Naive thymus-derived CD8-positive, alpha-beta T cell (primary cell): Measurements from ENCODE around the gene FAM32A. TPM values are rescaled to one million over a fixed set of nuclear protein-coding genes. Genes with fewer than 3 reads are reported as not detected.

Experiments
- ATAC-seq, 2 donors: fragments of 150-1000 bp; cut with Tn5 transposase in 1 of 2; sonication (Bioruptor Pico), chemical (Tn5 transposase) in 1 of 2; 1 replicate in 1 of 2; 2 replicates in 1 of 2; pipeline ENCODE4 v1.10.0; 2021; ENCODE audit warnings: mild to moderate bottlenecking in 2 of 2, moderate library complexity in 2 of 2
- POLR2A ChIA-PET: fragments of 350-600 bp; sonication (Branson Sonifier 250); formaldehyde crosslinking; loops from one replicate; lab custom pipeline; 2021; ENCODE audit warnings: antibody characterized with exemption; lab: Charles Lee
- DNase-seq, 10 donors: peaks; one replicate each; pipeline versions ENCODE4 v3.0.0 to v3.0.0-alpha.2; 2020 to 2022
- H3K27ac Mint-ChIP-seq, 10 donors: one replicate each; pipeline ENCODE4 v1.8.0; 2020 to 2022; ENCODE audit warnings: mild to moderate bottlenecking in 10 of 10, mixed read lengths in 10 of 10, moderate library complexity in 4 of 10, inconsistent platforms in 1 of 10
- H3K27me3 Mint-ChIP-seq, 5 donors: one replicate each; pipeline ENCODE4 v1.8.0; 2021 to 2022; ENCODE audit warnings: mixed read lengths in 5 of 5
- H3K36me3 Mint-ChIP-seq, 3 donors: one replicate each; pipeline ENCODE4 v1.8.0; 2020 to 2022; ENCODE audit warnings: mixed read lengths in 3 of 3, mild to moderate bottlenecking in 2 of 3, inconsistent platforms in 1 of 3
- H3K4me1 Mint-ChIP-seq, 4 donors: one replicate each; pipeline ENCODE4 v1.8.0; 2021 to 2022; ENCODE audit warnings: mixed read lengths in 4 of 4
- H3K4me3 Mint-ChIP-seq, 10 donors: one replicate each; pipeline ENCODE4 v1.8.0; 2020 to 2022; ENCODE audit warnings: mild to moderate bottlenecking in 10 of 10, mixed read lengths in 10 of 10, moderate library complexity in 6 of 10, inconsistent platforms in 1 of 10
- H3K9me3 Mint-ChIP-seq, 9 donors: one replicate each; pipeline ENCODE4 v1.8.0; 2020 to 2022; ENCODE audit warnings: mixed read lengths in 9 of 9, mild to moderate bottlenecking in 3 of 9, inconsistent platforms in 1 of 9, moderate library complexity in 1 of 9
- polyA plus RNA-seq, 3 donors: library from polyadenylated mRNA; unstranded; fragments of 300-500 nt; fragmentation: Illumina TruSeq; gene quantifications; one replicate each; pipeline ENCODE4 v1.2.3, GENCODE V29; 2021
- total RNA-seq, 8 experiments: library from RNA in 2 of 8; stranded (reverse) in 2 of 8; gene quantifications; one replicate each; pipeline ENCODE4 v1.2.3 and lab custom pipeline; 2021 to 2026

The FAM32A gene
- total and polyA plus RNA-seq, 5 experiments from 2014 or later = 70.3 to 205 (median 150) TPM

DNA sequence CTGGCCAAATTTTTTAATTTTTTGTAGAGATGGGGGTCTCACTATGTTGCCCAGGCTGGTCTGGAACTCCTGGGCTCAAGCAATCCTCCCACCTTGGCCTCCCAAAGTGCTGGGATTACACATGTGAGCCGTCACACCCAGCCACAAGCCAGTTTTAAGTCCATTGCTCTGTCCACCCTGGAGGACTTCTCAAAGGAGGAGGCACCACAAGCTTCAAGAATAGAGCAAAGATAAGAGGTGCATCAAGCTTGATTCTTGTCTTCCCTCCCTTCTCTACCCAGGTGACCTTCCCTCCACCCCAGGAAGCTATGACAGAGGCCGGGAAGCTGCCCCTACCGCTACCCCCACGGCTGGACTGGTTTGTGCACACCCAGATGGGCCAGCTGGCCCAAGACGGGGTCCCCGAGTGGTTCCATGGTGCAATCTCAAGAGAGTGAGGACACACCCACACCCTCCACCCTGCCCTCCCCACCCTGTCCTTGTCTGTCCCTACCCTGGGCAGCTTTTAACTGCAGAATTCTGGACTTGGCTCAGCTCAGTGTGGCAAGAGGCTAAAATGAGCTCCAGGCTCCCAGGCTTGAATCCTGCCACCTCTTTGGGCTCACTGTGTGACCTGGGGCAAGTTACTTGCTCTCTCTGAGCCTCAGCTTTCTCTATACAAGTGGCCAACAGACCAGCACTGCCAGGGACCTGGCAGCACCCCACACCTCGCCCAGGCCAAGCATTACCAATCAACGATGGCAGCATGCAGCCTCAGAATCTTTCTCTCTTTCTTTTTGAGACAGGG is 36.6 kb upstream of the FAM32A start:
- Mint-ChIP-seq H3K27ac (peak overlapping the region in 6 of 10 donors; percentile 22 to 78 (median 68)), H3K4me1 (peaks cover 8 to 51% (median 26%) of the 10 kb centered on the region in 4 donors), H3K4me3 (peak overlapping the region in 1 of 10 donors; percentile 50), H3K36me3 (peaks cover 0 to 53% (median 7%) of the 10 kb centered on the region in 3 donors), H3K9me3 (no peaks in the 10 kb centered on the region), H3K27me3 (no peaks in the 10 kb centered on the region)
- ATAC-seq = no peak
- no peak for DNase-seq
- POLR2A ChIA-PET = interaction anchor here (1.2 kb wide), 1 partner anchor 10 kb away, joined by 4 read pairs; no protein-coding TSS in a partner anchor

- no peak for ATAC-seq
- no peak for DNase-seq
- peak overlapping the region in 1 of 10 donors; percentile 27 for H3K27ac Mint-ChIP-seq
- no peaks in the 10 kb centered on the region for H3K9me3 Mint-ChIP-seq
- H3K36me3 Mint-ChIP-seq = peaks cover 0 to 92% (median 27%) of the 10 kb centered on the region in 3 donors
- POLR2A ChIA-PET = interaction anchor here (0.8 to 2.5 kb wide), 2 partner anchors 10 to 12 kb away, joined by 3 to 5 read pairs; partner anchors contain the start of gene HSH2D
- H3K4me3 Mint-ChIP-seq = no peak overlapping the region
- peaks cover 11 to 28% (median 13%) of the 10 kb centered on the region in 4 donors for H3K4me1 Mint-ChIP-seq
- no peaks in the 10 kb centered on the region for H3K27me3 Mint-ChIP-seq
Measured at GRCh38 chr19:16153582-16154336, 31.5 kb upstream of the FAM32A start.

GRCh38 chr19:16154557-16154956 is 30.7 kb upstream of the FAM32A start:
- Mint-ChIP-seq H3K4me3 (no peak overlapping the region), H3K36me3 (peaks cover 0 to 84% (median 25%) of the 10 kb centered on the region in 3 donors), H3K4me1 (peaks cover 9 to 20% (median 12%) of the 10 kb centered on the region in 4 donors), H3K27me3 (no peaks in the 10 kb centered on the region), H3K27ac (peak overlapping the region in 5 of 10 donors; percentile 15 to 60 (median 29)), H3K9me3 (no peaks in the 10 kb centered on the region)
- no peak for ATAC-seq
- DNase-seq = no peak
- POLR2A ChIA-PET = interaction anchor here (0.8 to 2.5 kb wide), 2 partner anchors 11 to 13 kb away, joined by 3 to 5 read pairs; partner anchors contain the start of gene HSH2D

DNA sequence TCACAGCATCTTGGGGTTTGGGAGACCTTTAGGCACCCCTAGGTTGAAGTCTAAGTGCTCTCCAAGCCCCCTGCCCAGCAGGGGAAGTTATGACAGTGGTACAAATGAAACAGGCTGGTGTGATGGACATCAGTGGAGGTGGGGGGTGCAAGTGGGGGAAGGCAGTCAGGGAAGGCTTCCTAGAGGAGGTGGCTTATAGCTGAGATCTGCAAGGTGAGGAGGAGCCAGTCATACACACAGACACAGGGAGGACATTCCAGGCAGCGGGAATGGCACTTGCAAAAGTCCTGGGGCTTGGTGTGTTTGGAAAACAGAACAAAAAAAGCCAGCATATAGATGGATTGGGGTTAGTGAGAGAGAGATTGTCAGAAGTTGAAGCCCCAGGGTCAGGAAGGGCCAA is 30.1 kb upstream of the FAM32A start:
- peaks cover 0 to 79% (median 25%) of the 10 kb centered on the region in 3 donors for H3K36me3 Mint-ChIP-seq
- no peaks in the 10 kb centered on the region for H3K9me3 Mint-ChIP-seq
- H3K4me1 Mint-ChIP-seq = peaks cover 9 to 17% (median 12%) of the 10 kb centered on the region in 4 donors
- H3K27ac Mint-ChIP-seq = peak overlapping the region in 6 of 10 donors; percentile 15 to 76 (median 46)
- no peaks in the 10 kb centered on the region for H3K27me3 Mint-ChIP-seq
- DNase-seq (no peak), ATAC-seq (no peak)
- no peak overlapping the region for H3K4me3 Mint-ChIP-seq
- POLR2A ChIA-PET = interaction anchor here (0.7 to 2.5 kb wide), 2 partner anchors 11 to 16 kb away, joined by 3 to 5 read pairs; partner anchors contain the start of gene HSH2D

- Mint-ChIP-seq H3K27me3 (no peaks in the 10 kb centered on the region), H3K4me1 (peaks cover 9 to 23% (median 12%) of the 10 kb centered on the region in 4 donors), H3K9me3 (no peaks in the 10 kb centered on the region), H3K27ac (peak overlapping the region in 5 of 10 donors; percentile 7 to 63 (median 51)), H3K4me3 (no peak overlapping the region), H3K36me3 (peaks cover 0 to 61% (median 25%) of the 10 kb centered on the region in 3 donors)
- POLR2A ChIA-PET = interaction anchor here (0.5 kb wide), 1 partner anchor 1911 kb away, joined by 7 read pairs; no protein-coding TSS in a partner anchor
- DNase-seq (no peak), ATAC-seq (no peak)
Measured at GRCh38 chr19:16156904-16157303, 28.3 kb upstream of the FAM32A start.

GRCh38 chr19:16157601-16158000 is 27.6 kb upstream of the FAM32A start:
- peaks cover 9 to 23% (median 12%) of the 10 kb centered on the region in 4 donors for H3K4me1 Mint-ChIP-seq
- H3K9me3 Mint-ChIP-seq = no peaks in the 10 kb centered on the region
- DNase-seq = no peak
- H3K27ac Mint-ChIP-seq = peak overlapping the region in 1 of 10 donors; percentile 51
- H3K4me3 Mint-ChIP-seq = no peak overlapping the region
- ATAC-seq = no peak
- no peaks in the 10 kb centered on the region for H3K27me3 Mint-ChIP-seq
- POLR2A ChIA-PET = interaction anchor here (0.5 kb wide), 2 partner anchors 61 to 1912 kb away, joined by 3 to 7 read pairs; no protein-coding TSS in a partner anchor
- H3K36me3 Mint-ChIP-seq = peaks cover 0 to 54% (median 23%) of the 10 kb centered on the region in 3 donors

- peaks cover 0 to 33% (median 17%) of the 10 kb centered on the region in 3 donors for H3K36me3 Mint-ChIP-seq
- H3K4me3 Mint-ChIP-seq = no peak overlapping the region
- peaks cover 7 to 23% (median 12%) of the 10 kb centered on the region in 4 donors for H3K4me1 Mint-ChIP-seq
- DNase-seq (no peak), ATAC-seq (no peak)
- POLR2A ChIA-PET = interaction anchor here (0.6 kb wide), 1 partner anchor 21 kb away, joined by 3 read pairs; no protein-coding TSS in a partner anchor
- no peak overlapping the region for H3K27ac Mint-ChIP-seq
- no peaks in the 10 kb centered on the region for H3K27me3 Mint-ChIP-seq
- no peaks in the 10 kb centered on the region for H3K9me3 Mint-ChIP-seq
Measured at GRCh38 chr19:16159655-16160054, 25.6 kb upstream of the FAM32A start.

DNA sequence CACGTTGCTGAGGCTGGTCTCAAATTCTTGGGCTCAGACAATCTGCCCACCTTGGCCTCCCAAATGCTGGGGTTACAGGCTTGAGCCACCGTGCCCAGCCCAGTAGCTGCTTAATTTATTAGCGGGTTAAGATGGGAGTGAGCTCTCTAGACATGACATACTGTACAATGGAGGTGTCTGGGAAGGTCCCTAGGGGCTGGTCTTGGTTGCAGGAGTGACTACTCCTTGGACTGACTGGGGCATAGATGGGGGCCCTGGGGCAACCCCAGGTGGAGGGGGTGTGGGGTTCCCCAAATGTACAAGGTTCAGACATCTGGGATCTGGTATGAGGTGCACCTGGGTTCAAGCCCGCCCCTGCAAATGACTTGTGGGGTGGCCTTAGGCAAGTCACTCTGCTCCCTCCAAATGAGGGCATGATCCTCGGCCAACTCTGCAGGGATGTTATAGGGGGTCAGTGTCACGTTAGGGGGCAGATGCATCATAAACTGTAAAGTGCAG is 24.7 kb upstream of the FAM32A start:
- Mint-ChIP-seq H3K4me3 (no peak overlapping the region), H3K36me3 (peaks cover 0 to 25% (median 11%) of the 10 kb centered on the region in 3 donors), H3K9me3 (no peaks in the 10 kb centered on the region), H3K27ac (no peak overlapping the region), H3K4me1 (peaks cover 3 to 17% (median 7%) of the 10 kb centered on the region in 4 donors), H3K27me3 (no peaks in the 10 kb centered on the region)
- no peak for ATAC-seq
- DNase-seq = no peak
- POLR2A ChIA-PET = interaction anchor here (0.6 kb wide), 1 partner anchor 20 kb away, joined by 3 read pairs; no protein-coding TSS in a partner anchor

GRCh38 chr19:16160943-16161560 is 24.2 kb upstream of the FAM32A start:
- H3K36me3 Mint-ChIP-seq = peaks cover 0 to 19% (median 11%) of the 10 kb centered on the region in 3 donors
- H3K4me3 Mint-ChIP-seq = no peak overlapping the region
- ATAC-seq (no peak), DNase-seq (no peak)
- no peaks in the 10 kb centered on the region for H3K9me3 Mint-ChIP-seq
- no peaks in the 10 kb centered on the region for H3K27me3 Mint-ChIP-seq
- H3K4me1 Mint-ChIP-seq = peaks cover 3 to 14% (median 7%) of the 10 kb centered on the region in 4 donors
- H3K27ac Mint-ChIP-seq = no peak overlapping the region
- POLR2A ChIA-PET = no interaction called here

- ATAC-seq (no peak), DNase-seq (no peak)
- no peak overlapping the region for H3K27ac Mint-ChIP-seq
- peaks cover 0 to 12% (median 4%) of the 10 kb centered on the region in 4 donors for H3K4me1 Mint-ChIP-seq
- POLR2A ChIA-PET = interaction anchor here (0.7 kb wide), 1 partner anchor 111 kb away, joined by 3 read pairs; no protein-coding TSS in a partner anchor
- H3K4me3 Mint-ChIP-seq = no peak overlapping the region
- H3K9me3 Mint-ChIP-seq = no peaks in the 10 kb centered on the region
- H3K27me3 Mint-ChIP-seq = no peaks in the 10 kb centered on the region
- H3K36me3 Mint-ChIP-seq = peaks cover 0 to 11% (median 8%) of the 10 kb centered on the region in 3 donors
Measured at GRCh38 chr19:16161840-16162239, 23.4 kb upstream of the FAM32A start.

DNA sequence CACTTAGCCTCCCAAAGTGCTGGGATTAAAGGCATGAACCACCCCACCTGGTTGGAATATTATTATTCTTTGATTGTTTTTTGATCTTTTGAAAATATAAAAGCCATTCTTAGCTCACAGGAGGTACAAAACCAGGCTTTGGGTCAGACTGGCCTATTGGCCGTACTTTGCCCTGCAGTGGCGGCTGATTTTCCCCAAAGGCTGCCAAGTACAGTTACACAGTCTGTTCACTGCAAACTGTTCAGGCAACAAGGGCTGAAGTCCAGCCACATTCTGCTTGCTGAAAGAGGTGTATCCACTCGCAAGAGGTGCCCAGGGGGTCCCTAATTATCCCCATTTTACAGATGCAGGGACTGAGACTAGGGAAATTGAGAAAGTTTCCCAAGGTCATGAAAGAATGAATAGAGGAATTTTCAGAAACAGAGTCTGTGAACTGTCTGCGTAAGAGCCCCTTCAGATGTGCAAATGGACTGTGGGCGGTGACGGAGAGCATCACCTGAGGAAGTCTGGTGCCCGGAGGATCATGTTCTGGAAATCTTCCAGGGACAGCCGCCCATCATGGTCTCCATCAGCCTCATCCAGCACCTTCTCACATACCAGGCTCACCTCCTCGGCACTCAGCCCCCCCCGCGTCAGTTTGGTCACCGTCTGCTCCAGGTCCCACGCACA is 20.9 kb upstream of the FAM32A start:
- Mint-ChIP-seq H3K9me3 (no peaks in the 10 kb centered on the region), H3K27me3 (no peaks in the 10 kb centered on the region), H3K4me1 (peaks cover 0 to 20% (median 3%) of the 10 kb centered on the region in 4 donors), H3K4me3 (no peak overlapping the region), H3K36me3 (no peaks in the 10 kb centered on the region), H3K27ac (no peak overlapping the region)
- POLR2A ChIA-PET = no interaction called here
- ATAC-seq = no peak
- no peak for DNase-seq
